Suprapubic skin (tissue), 4 donors: ENCODE measurements around the gene TTC1.

Experiments used
- EP300 ChIP-seq: sonication (generic); formaldehyde crosslinking; IDR thresholded peaks from one replicate; pipeline ENCODE4 v1.6.1; 2017; ENCODE audit warnings: antibody characterized with exemption
- POLR2AphosphoS5 ChIP-seq, 3 donors: sonication (generic); formaldehyde crosslinking; IDR thresholded peaks; one replicate each; pipeline ENCODE4 v1.6.1; 2017; ENCODE audit warnings: antibody characterized with exemption in 3 of 3
- TF ChIP-seq, protein P1 (sequence below), 2 donors: fragments of 200-600 bp in 1 of 2; fragments of 450-650 bp in 1 of 2; sonication (generic) in 1 of 2; IDR thresholded peaks; one replicate each; pipeline ENCODE4 v1.5.1; 2016 to 2019; ENCODE audit warnings: antibody characterized with exemption in 2 of 2, mild to moderate bottlenecking in 1 of 2, moderate library complexity in 1 of 2

- TF ChIP-seq, protein P1, sequence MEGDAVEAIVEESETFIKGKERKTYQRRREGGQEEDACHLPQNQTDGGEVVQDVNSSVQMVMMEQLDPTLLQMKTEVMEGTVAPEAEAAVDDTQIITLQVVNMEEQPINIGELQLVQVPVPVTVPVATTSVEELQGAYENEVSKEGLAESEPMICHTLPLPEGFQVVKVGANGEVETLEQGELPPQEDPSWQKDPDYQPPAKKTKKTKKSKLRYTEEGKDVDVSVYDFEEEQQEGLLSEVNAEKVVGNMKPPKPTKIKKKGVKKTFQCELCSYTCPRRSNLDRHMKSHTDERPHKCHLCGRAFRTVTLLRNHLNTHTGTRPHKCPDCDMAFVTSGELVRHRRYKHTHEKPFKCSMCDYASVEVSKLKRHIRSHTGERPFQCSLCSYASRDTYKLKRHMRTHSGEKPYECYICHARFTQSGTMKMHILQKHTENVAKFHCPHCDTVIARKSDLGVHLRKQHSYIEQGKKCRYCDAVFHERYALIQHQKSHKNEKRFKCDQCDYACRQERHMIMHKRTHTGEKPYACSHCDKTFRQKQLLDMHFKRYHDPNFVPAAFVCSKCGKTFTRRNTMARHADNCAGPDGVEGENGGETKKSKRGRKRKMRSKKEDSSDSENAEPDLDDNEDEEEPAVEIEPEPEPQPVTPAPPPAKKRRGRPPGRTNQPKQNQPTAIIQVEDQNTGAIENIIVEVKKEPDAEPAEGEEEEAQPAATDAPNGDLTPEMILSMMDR (IDR thresholded peaks at IDR 0.05), result no peak
- TF ChIP-seq EP300 (no peak), POLR2AphosphoS5 (IDR thresholded peaks at IDR 0.05) (no peak)
Measured at GRCh38 chr5:160048131-160048530, 39.2 kb downstream of the TTC1 start.
